ENCODE results near the gene LAPTM5. TPM values are rescaled to one million over a fixed set of nuclear protein-coding genes. Genes with fewer than 3 reads are reported as not detected.

The LAPTM5 gene
- total and polyA plus RNA-seq, 10 of the 15 experiments (the other 5 are each of a cell fraction or from before 2014, with no cell fraction given), result 24.1 to 1,034 (median 687) TPM

DNA sequence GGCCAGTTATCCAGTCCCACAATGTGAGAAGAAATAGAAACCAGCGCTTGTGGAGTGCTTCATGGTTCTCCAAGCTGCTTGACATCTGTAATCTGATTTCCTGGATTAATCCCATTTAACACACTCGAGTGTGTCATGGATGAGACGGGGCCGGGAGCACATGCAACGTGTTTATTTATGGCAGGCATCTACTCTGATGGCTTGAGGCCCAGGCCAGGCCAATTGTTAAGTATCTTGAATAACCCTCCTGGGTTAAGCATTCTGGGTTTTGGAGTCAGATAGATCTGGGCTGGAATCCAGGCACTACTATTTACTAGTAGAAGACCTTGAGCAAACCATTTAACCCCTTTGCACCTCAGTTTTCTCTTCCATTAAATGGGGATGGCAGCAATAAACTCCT lies 37.5 kb upstream of the LAPTM5 start:
- ChIA-PET CTCF (interaction anchor here (0.5 to 3.4 kb wide), 6 partner anchors 9 to 117 kb away, joined by 3 to 11 read pairs (median 4); no protein-coding TSS in a partner anchor), SMC1A (ENCODE audit: uncharacterized antibody, unreplicated experiment) (no interaction called here), RAD21 (ENCODE audit: unreplicated experiment) (no interaction called here), POLR2A (no interaction called here)
- DNase-seq (ENCODE audit: low read depth, low spot score) (no peak), ATAC-seq (no peak), FAIRE-seq (no peak)
- Histone ChIP-seq H3K4me3 (no peak overlapping the region), H3K27me3 (replicated peaks in 1 of 2; ENCODE audit: control insufficient read depth in 2 of 2, insufficient read depth in 2 of 2, low read length in 1 of 2) (no peaks in the 10 kb centered on the region), H3K4me2 (ENCODE audit: control insufficient read depth, insufficient read depth) (no peak overlapping the region), H2AFZ (ENCODE audit: control insufficient read depth, low read depth, low read length) (no peak overlapping the region), H3K9ac (ENCODE audit: control insufficient read depth, insufficient read depth, low read length) (no peak overlapping the region), H3K36me3 (ENCODE audit: control insufficient read depth in 2 of 2, insufficient read depth in 2 of 2, low read length in 1 of 2) (no peaks in the 10 kb centered on the region), H3K9me3 (replicated peaks; ENCODE audit: control insufficient read depth, insufficient read depth, low read length) (no peaks in the 10 kb centered on the region), H3K79me2 (ENCODE audit: control insufficient read depth, insufficient read depth, low read length) (no peaks in the 10 kb centered on the region), H3K27ac (ENCODE audit: control insufficient read depth, insufficient read depth) (no peak overlapping the region), H3K4me1 (ENCODE audit: control insufficient read depth, insufficient read depth, low read length) (peaks cover 7% of the 10 kb centered on the region), H4K20me1 (ENCODE audit: control insufficient read depth, insufficient read depth) (no peaks in the 10 kb centered on the region)
- in situ Hi-C loops (cut with MboI) (no loop called here), intact Hi-C loops (cut with micrococcal nuclease; ENCODE audit: unreplicated experiment) (no loop called here)
- BruUV-seq (replicated peaks), result no TSS peak
- TF ChIP-seq CBX3 (IDR thresholded peaks at IDR 0.05; ENCODE audit: borderline replicate concordance, low read depth) (no peak), CBFB (IDR thresholded peaks at IDR 0.05; ENCODE audit: low read depth) (no peak), SMC3 (IDR thresholded peaks at IDR 0.05; ENCODE audit: borderline replicate concordance, low read length) (no peak), NFIC (IDR thresholded peaks at IDR 0.05; ENCODE audit: low read depth, low read length) (no peak), ATF2 (IDR thresholded peaks at IDR 0.05; ENCODE audit: low read length) (no peak), BACH1 (IDR thresholded peaks at IDR 0.05; ENCODE audit: borderline replicate concordance) (no peak)
- TF ChIP-seq, protein P1, sequence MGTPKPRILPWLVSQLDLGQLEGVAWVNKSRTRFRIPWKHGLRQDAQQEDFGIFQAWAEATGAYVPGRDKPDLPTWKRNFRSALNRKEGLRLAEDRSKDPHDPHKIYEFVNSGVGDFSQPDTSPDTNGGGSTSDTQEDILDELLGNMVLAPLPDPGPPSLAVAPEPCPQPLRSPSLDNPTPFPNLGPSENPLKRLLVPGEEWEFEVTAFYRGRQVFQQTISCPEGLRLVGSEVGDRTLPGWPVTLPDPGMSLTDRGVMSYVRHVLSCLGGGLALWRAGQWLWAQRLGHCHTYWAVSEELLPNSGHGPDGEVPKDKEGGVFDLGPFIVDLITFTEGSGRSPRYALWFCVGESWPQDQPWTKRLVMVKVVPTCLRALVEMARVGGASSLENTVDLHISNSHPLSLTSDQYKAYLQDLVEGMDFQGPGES (IDR thresholded peaks at IDR 0.05), result no peak
- TF ChIP-seq, protein P2, sequence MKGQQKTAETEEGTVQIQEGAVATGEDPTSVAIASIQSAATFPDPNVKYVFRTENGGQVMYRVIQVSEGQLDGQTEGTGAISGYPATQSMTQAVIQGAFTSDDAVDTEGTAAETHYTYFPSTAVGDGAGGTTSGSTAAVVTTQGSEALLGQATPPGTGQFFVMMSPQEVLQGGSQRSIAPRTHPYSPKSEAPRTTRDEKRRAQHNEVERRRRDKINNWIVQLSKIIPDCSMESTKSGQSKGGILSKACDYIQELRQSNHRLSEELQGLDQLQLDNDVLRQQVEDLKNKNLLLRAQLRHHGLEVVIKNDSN (IDR thresholded peaks at IDR 0.05; ENCODE audit: borderline replicate concordance, extremely low read length, insufficient read depth, low read depth, low read length), result no peak
- 35% methylated on average over 5 of the region's 5 CpGs for WGBS (ENCODE audit: insufficient coverage, insufficient replicate concordance, low lambda C conversion rate, missing lambda C conversion rate)

Data from GM12878 (cell line).